Measurements from ENCODE around the gene RCN1.
"Not testable (repeated sequence)": the region's sequence is repeated elsewhere in the genome, so short reads cannot be mapped to it uniquely, and the experiment has no call there.

The RCN1 gene

GRCh38 chr11:32073644-32074026 lies 17.2 kb upstream of the RCN1 start:
- no peak for DNase-seq (ENCODE audit: low read depth in 1 of 2, low spot score in 1 of 2)

GRCh38 chr11:32079553-32079952 lies 11.3 kb upstream of the RCN1 start:
- no peak for DNase-seq (ENCODE audit: low read depth in 1 of 2, low spot score in 1 of 2)

- DNase-seq (ENCODE audit: low read depth in 1 of 2, low spot score in 1 of 2) = no peak
Measured at GRCh38 chr11:32080361-32080980, 10.4 kb upstream of the RCN1 start.

GRCh38 chr11:32081129-32081641 lies 9.7 kb upstream of the RCN1 start:
- no peak for DNase-seq (ENCODE audit: low read depth in 1 of 2, low spot score in 1 of 2)

GRCh38 chr11:32081901-32082300 lies 9.0 kb upstream of the RCN1 start:
- no peak for DNase-seq (ENCODE audit: low read depth in 1 of 2, low spot score in 1 of 2)

- DNase-seq (ENCODE audit: low read depth in 1 of 2, low spot score in 1 of 2) = no peak
Measured at GRCh38 chr11:32082346-32082986, 8.4 kb upstream of the RCN1 start.

- no peak for DNase-seq (ENCODE audit: low read depth in 1 of 2, low spot score in 1 of 2)
Measured at GRCh38 chr11:32087597-32087996, 3.3 kb upstream of the RCN1 start.

GRCh38 chr11:32088117-32088941 lies 2.5 kb upstream of the RCN1 start:
- DNase-seq (ENCODE audit: low read depth in 1 of 2, low spot score in 1 of 2) = no peak

- no peak for DNase-seq (ENCODE audit: low read depth in 1 of 2, low spot score in 1 of 2)
Measured at GRCh38 chr11:32092581-32093170, 1.8 kb downstream of the RCN1 start.

- no peak for DNase-seq (ENCODE audit: low read depth in 1 of 2, low spot score in 1 of 2)
Measured at GRCh38 chr11:32094923-32095322, 4.0 kb downstream of the RCN1 start.

- DNase-seq (ENCODE audit: low read depth in 1 of 2, low spot score in 1 of 2) = no peak
Measured at GRCh38 chr11:32098142-32098903, 7.4 kb downstream of the RCN1 start.

GRCh38 chr11:32099516-32099915 lies 8.6 kb downstream of the RCN1 start:
- no peak for DNase-seq (ENCODE audit: low read depth in 1 of 2, low spot score in 1 of 2)

- DNase-seq (ENCODE audit: low read depth in 1 of 2, low spot score in 1 of 2) = no peak
Measured at GRCh38 chr11:32100495-32100894, 9.6 kb downstream of the RCN1 start.

- DNase-seq (ENCODE audit: low read depth in 1 of 2, low spot score in 1 of 2) = no peak
Measured at GRCh38 chr11:32101791-32102190, 10.9 kb downstream of the RCN1 start.

- DNase-seq (ENCODE audit: low read depth in 1 of 2, low spot score in 1 of 2) = not testable (repeated sequence)
Measured at GRCh38 chr11:32103121-32103719, 12.3 kb downstream of the RCN1 start.

GRCh38 chr11:32103941-32104340 lies 13.1 kb downstream of the RCN1 start:
- DNase-seq (ENCODE audit: low read depth in 1 of 2, low spot score in 1 of 2) = no peak

- DNase-seq (ENCODE audit: low read depth in 1 of 2, low spot score in 1 of 2) = no peak
Measured at GRCh38 chr11:32105871-32106560, 15.1 kb downstream of the RCN1 start.

GRCh38 chr11:32107647-32108046 lies 16.8 kb downstream of the RCN1 start:
- no peak for DNase-seq (ENCODE audit: low read depth in 1 of 2, low spot score in 1 of 2)

GRCh38 chr11:32108576-32108975 lies 17.7 kb downstream of the RCN1 start:
- no peak for DNase-seq (ENCODE audit: low read depth in 1 of 2, low spot score in 1 of 2)

GRCh38 chr11:32109138-32109537 lies 18.3 kb downstream of the RCN1 start:
- no peak for DNase-seq (ENCODE audit: low read depth in 1 of 2, low spot score in 1 of 2)
